Progenitor cell of endocrine pancreas (in vitro differentiated cells): ENCODE measurements around the gene VPS51. TPM values are rescaled to one million over a fixed set of nuclear protein-coding genes. Genes with fewer than 3 reads are reported as not detected.
A peak's percentile ranks its signal among the peaks of the same experiment; 100 is the strongest.

Source experiments
- DNase-seq: peaks from one replicate; pipeline ENCODE4 v3.0.0; 2021; ENCODE audit warnings: low spot score; ENCODE audit not compliant: unreplicated experiment
- H3K27ac Mint-ChIP-seq: 2 replicates; pipeline ENCODE4 v1.8.0; 2021; ENCODE audit warnings: mild to moderate bottlenecking, moderate library complexity, mixed read lengths
- H3K27me3 Mint-ChIP-seq: 2 replicates; pipeline ENCODE4 v1.8.0; 2021; ENCODE audit warnings: mixed read lengths
- H3K36me3 Mint-ChIP-seq: 2 replicates; pipeline ENCODE4 v1.8.0; 2022; ENCODE audit warnings: mixed read lengths; ENCODE audit not compliant: insufficient read depth
- H3K4me1 Mint-ChIP-seq: 2 replicates; pipeline ENCODE4 v1.8.0; 2021; ENCODE audit warnings: low read depth, mixed read lengths
- H3K4me3 Mint-ChIP-seq: 2 replicates; pipeline ENCODE4 v1.8.0; 2021; ENCODE audit warnings: low read depth, mild to moderate bottlenecking, moderate library complexity, mixed read lengths
- H3K9me3 Mint-ChIP-seq: 2 replicates; pipeline ENCODE4 v1.8.0; 2021; ENCODE audit warnings: low read depth, mixed read lengths
- total RNA-seq: library from RNA; stranded (reverse); gene quantifications from 2 replicates; pipeline ENCODE4 v1.2.1, GENCODE V29; 2021
- TF ChIP-seq, protein P1 (sequence below): fragments of 200-600 bp; sonication (generic); IDR thresholded peaks from one replicate; pipeline ENCODE4 v1.5.0; 2021; ENCODE audit warnings: antibody characterized with exemption, mild to moderate bottlenecking; ENCODE audit not compliant: unreplicated experiment

Gene VPS51
- total RNA-seq, 1 donor from 2014 or later = 112 TPM

DNA sequence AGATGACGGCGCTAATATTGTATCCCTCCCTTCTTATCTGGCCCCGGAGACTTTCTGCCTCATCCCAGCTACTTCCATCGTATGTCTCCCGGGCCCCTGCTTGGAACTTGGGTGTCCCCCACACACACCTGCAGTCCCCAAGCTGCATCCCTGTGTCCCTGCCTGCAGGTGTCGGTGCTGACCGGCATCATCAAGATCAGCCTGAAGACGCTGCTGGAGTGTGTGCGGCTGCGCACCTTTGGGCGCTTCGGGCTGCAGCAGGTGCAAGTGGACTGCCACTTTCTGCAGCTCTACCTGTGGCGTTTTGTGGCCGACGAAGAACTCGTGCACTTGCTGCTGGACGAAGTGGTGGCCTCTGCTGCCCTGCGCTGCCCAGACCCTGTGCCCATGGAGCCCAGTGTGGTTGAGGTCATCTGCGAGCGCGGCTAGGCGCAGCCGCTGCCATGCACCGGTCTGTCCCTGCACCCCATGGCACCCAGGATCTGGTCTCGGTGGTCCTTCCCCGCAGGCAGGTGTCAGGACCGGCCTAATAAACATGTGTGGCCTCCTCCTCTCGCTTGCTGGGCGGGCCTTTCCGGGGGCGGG is 15.2 kb downstream of the VPS51 start:
- Mint-ChIP-seq H3K4me1 (peaks cover 9% of the 10 kb centered on the region), H3K27me3 (no peaks in the 10 kb centered on the region), H3K4me3 (peak overlapping the region; percentile 95), H3K27ac (peak overlapping the region; percentile 95), H3K9me3 (no peaks in the 10 kb centered on the region), H3K36me3 (peaks cover 1% of the 10 kb centered on the region)
- DNase-seq = no peak
- TF ChIP-seq, protein P1, sequence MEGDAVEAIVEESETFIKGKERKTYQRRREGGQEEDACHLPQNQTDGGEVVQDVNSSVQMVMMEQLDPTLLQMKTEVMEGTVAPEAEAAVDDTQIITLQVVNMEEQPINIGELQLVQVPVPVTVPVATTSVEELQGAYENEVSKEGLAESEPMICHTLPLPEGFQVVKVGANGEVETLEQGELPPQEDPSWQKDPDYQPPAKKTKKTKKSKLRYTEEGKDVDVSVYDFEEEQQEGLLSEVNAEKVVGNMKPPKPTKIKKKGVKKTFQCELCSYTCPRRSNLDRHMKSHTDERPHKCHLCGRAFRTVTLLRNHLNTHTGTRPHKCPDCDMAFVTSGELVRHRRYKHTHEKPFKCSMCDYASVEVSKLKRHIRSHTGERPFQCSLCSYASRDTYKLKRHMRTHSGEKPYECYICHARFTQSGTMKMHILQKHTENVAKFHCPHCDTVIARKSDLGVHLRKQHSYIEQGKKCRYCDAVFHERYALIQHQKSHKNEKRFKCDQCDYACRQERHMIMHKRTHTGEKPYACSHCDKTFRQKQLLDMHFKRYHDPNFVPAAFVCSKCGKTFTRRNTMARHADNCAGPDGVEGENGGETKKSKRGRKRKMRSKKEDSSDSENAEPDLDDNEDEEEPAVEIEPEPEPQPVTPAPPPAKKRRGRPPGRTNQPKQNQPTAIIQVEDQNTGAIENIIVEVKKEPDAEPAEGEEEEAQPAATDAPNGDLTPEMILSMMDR = no peak

DNA sequence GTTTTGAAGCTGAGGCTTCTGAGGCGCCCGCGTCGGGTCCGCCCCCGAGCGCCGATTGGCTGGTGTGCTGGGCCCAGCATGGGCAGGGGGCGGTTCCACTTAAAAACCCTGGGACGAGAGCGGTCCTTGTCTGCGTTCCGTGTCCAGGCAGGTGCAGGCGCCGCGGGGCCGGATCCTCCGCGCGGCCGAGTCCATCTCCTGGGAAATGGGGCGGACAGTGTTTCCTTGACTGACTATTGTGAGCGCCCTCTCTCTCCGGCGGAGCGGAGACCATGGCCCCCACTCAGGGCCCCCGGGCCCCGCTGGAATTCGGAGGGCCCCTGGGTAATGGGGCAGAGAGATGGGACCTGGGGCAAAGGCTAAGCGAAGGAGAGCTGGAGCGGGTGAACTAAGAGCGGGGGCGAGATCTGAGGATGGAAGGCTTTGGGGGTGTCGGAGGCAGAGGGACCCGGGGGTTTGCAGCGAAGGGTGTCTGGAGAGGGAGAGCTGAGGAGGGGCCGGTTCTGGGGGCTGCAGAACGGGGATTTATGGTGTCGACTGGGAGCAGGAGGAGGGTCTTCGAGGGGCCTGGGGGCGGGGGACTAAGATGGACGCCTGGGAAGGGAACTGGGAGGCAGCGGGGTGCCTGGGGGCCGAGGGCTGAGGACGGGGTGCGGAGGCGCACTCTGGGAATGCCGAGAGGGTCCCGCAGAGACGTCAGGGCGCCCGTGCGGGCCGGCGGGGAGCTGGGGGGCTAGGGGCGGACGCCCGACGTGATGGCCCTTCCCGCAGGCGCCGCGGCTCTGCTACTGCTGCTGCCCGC is 15.9 kb downstream of the VPS51 start, which contains the start of gene TM7SF2:
Gene TM7SF2 (plus strand): TSS at position 129 of the 802 bp plus-strand sequence. CDS start 144 bp downstream, at position 273.
- Mint-ChIP-seq H3K36me3 (peaks cover 1% of the 10 kb centered on the region), H3K9me3 (no peaks in the 10 kb centered on the region), H3K27ac (peak within 1 kb of the TSS; percentile 95), H3K4me3 (peak within 1 kb of the TSS; percentile 95), H3K4me1 (peaks cover 9% of the 10 kb centered on the region), H3K27me3 (no peaks in the 10 kb centered on the region)
- peak; percentile 88 for DNase-seq
- TF ChIP-seq, protein P1 = no peak

DNA sequence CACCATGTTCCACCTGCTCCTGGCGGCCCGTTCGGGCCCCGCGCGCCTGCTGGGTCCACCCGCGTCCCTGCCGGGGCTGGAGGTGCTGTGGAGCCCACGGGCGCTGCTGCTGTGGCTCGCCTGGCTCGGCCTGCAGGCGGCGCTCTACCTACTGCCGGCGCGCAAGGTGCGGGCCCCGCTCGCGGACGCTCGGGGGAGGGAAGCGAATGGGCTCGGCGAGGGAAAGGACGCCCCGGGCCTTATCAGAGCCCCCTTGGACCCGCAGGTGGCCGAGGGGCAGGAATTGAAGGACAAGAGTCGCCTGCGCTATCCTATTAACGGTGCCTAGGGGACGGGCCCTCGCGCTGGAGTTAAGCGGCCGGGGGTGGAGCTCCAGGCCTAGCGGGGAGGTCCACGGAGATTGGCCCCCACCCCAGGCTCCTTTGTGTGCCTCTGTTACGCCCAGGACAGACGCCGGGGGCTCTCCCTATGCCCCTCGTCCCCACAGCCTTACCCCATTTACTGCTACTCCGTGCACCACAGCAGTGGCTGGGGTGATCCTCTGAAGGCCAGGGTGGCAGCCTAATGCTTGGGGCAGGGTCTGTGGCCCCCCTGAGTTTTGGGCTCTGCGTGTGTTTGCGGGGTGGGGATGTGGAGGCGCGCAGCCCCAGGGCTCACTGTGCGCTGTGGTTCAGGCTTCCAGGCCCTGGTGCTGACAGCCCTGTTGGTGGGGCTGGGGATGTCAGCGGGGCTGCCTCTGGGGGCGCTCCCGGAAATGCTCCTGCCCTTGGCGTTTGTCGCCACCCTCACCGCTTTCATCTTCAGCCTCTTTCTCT is 16.7 kb downstream of the VPS51 start:
- H3K36me3 Mint-ChIP-seq = peaks cover 1% of the 10 kb centered on the region
- peak; percentile 65 for DNase-seq
- no peaks in the 10 kb centered on the region for H3K9me3 Mint-ChIP-seq
- H3K27me3 Mint-ChIP-seq = no peaks in the 10 kb centered on the region
- TF ChIP-seq, protein P1 = peak; percentile 88
- peak overlapping the region; percentile 95 for H3K4me3 Mint-ChIP-seq
- H3K27ac Mint-ChIP-seq = peak overlapping the region; percentile 87
- peaks cover 9% of the 10 kb centered on the region for H3K4me1 Mint-ChIP-seq

DNA sequence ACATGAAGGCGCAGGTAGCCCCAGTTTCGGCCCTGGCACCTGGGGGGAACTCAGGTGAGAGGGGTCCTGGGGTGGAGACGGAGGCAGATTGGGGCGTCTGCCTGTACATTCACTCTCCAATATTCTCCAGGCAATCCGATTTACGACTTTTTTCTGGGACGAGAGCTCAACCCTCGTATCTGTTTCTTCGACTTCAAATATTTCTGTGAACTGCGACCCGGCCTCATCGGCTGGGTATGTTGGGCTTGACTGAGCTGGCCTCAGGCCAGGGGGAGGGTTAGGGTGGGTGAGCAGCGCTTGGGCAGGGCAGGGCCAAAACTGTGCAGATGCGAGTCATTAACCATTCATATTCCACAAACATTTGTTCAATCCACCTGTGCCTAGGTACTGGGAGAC is 17.3 kb downstream of the VPS51 start:
- H3K27ac Mint-ChIP-seq = peak overlapping the region; percentile 87
- peaks cover 11% of the 10 kb centered on the region for H3K4me1 Mint-ChIP-seq
- no peaks in the 10 kb centered on the region for H3K27me3 Mint-ChIP-seq
- H3K4me3 Mint-ChIP-seq = peak overlapping the region; percentile 95
- no peaks in the 10 kb centered on the region for H3K9me3 Mint-ChIP-seq
- peaks cover 4% of the 10 kb centered on the region for H3K36me3 Mint-ChIP-seq
- TF ChIP-seq, protein P1 = no peak
- no peak for DNase-seq

DNA sequence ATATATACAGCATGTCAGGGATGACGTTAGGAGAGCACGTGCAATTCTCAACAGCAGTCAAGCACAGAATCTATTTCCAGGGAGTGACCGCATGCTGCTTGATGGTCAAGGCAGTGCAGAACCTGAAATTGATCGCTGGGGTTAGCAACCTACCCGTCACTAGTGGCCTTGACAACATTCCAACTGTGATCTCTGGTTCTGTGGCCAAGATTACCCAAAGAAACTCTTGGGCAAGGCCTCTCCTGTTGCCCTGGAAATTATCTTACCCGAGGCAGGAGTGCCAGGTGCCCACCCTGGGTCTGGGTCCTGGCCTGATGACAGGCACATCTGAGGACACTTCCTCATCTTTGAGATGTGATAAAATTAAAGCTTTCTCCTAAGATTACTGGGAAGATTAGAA is 17.8 kb downstream of the VPS51 start:
- H3K27ac Mint-ChIP-seq = no peak overlapping the region
- H3K4me1 Mint-ChIP-seq = peaks cover 11% of the 10 kb centered on the region
- no peaks in the 10 kb centered on the region for H3K27me3 Mint-ChIP-seq

More for the DNA sequence above, 17.8 kb downstream of the VPS51 start:
- Mint-ChIP-seq H3K36me3 (peaks cover 9% of the 10 kb centered on the region), H3K4me3 (peak overlapping the region; percentile 95), H3K9me3 (no peaks in the 10 kb centered on the region)
- DNase-seq = no peak
- TF ChIP-seq, protein P1 = no peak
